ENCODE results near the gene FIBP.

DNA sequence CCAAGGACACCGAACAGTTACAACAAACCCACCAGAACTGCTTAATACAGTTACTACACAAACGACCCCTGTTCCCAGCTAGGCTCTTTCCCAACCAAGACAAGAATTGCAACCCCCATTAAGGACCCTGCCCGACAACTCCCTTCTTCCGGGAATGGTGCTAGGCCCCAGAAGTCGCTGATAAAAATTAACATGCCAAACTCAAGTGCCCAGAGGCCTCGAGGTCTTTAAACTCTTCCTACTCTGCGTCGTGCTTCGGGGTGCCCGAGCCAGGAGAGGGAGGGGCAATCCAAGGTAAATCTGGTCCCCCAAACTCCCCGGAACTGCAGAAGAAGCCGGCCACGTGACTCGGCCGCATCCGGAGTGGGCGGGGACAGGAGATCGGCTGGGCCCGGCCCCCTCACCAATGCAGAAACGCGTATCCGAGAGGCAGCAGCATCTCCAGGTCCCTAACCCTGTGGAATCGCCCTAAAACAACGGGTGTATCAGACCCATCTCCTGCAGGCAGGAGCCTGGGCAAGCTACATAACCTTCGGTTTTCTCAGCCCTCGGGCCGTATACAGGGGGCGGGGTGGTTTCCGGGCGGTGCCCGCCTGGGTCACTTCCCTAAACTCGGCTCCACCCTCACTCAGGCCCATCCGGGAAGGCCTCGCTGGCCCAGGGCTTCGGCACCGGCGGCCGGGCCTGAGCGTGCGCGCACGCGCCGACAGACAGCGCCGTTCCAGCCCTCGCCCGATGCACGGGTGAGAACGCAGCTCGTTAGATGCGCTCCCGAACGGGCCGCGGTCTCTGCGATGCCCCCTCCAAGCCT lies 31.4 kb downstream of the FIBP start:
- TF ChIP-seq CTCF (IDR thresholded peaks at IDR 0.05) (no peak), POLR2A (IDR thresholded peaks at IDR 0.05) (peak; percentile 15), POLR2AphosphoS5 (IDR thresholded peaks at IDR 0.05) (peak; percentile 64 to 73 (median 69))
